ENCODE data around the gene PITX3.

Gene PITX3

GRCh38 chr10:102268375-102268888 lies 27.1 kb upstream of the PITX3 start:
- CTCF ChIA-PET, result interaction anchor here (0.8 to 1.0 kb wide), 4 partner anchors 18 to 210 kb away, joined by 3 to 5 read pairs (median 4); no protein-coding TSS in a partner anchor
- Histone ChIP-seq H3K36me3 (ENCODE audit: control insufficient read depth in 2 of 2, insufficient read depth in 1 of 2, low read length in 2 of 2) (peaks cover 6 to 21% of the 10 kb centered on the region in 2 experiments), H3K4me3 (ENCODE audit: low read depth, low read length) (no peak overlapping the region), H3K27ac (ENCODE audit: extremely low read depth, low read depth, low read length) (no peak overlapping the region), H3K4me1 (ENCODE audit: control insufficient read depth, insufficient read depth, low read length) (peaks cover 3% of the 10 kb centered on the region), H3K9me3 (ENCODE audit: control insufficient read depth, insufficient read depth, low read depth, low read length) (no peaks in the 10 kb centered on the region)
- TF ChIP-seq PRDM6 (tag by site-specific recombination; IDR thresholded peaks at IDR 0.05), result peak; percentile 14; the same call in 1 of the 2 replicates
- TF ChIP-seq ZNF112 (tag by site-specific recombination; IDR thresholded peaks at IDR 0.05), result no peak
- peak; percentile 55; the same call in 1 of the 2 replicates for TF ChIP-seq CTCF (tag by site-specific recombination; IDR thresholded peaks at IDR 0.05)
- POLR2A ChIA-PET, result no interaction called here

GRCh38 chr10:102267748-102268147 lies 26.4 kb upstream of the PITX3 start:
- POLR2A ChIA-PET, result no interaction called here

More at GRCh38 chr10:102267748-102268147, 26.4 kb upstream of the PITX3 start:
- TF ChIP-seq ZNF624 (tag by site-specific recombination; IDR thresholded peaks at IDR 0.05) (no peak), ZNF670 (tag by site-specific recombination; IDR thresholded peaks at IDR 0.05; ENCODE audit: low read depth) (no peak), ZNF777 (tag by site-specific recombination; IDR thresholded peaks at IDR 0.05; ENCODE audit: borderline replicate concordance) (no peak), ZNF37A (tag by site-specific recombination; IDR thresholded peaks at IDR 0.05) (no peak), ZNF148 (tag by site-specific recombination; IDR thresholded peaks at IDR 0.05; ENCODE audit: borderline replicate concordance) (no peak), ZBTB20 (tag by site-specific recombination; IDR thresholded peaks at IDR 0.05) (no peak), GLI2 (tag by site-specific recombination; IDR thresholded peaks at IDR 0.05; ENCODE audit: borderline replicate concordance, low read depth) (no peak), ZSCAN30 (tag by site-specific recombination; IDR thresholded peaks at IDR 0.05) (no peak), ZNF548 (tag by site-specific recombination; IDR thresholded peaks at IDR 0.05) (no peak), BCL11B (tag by site-specific recombination; IDR thresholded peaks at IDR 0.05; ENCODE audit: low read depth) (no peak), ZNF404 (tag by site-specific recombination; IDR thresholded peaks at IDR 0.05) (no peak), ZNF791 (tag by site-specific recombination; IDR thresholded peaks at IDR 0.05) (no peak), ZNF280C (tag by site-specific recombination; IDR thresholded peaks at IDR 0.05) (no peak)
- Histone ChIP-seq H3K27ac (ENCODE audit: extremely low read depth, low read depth, low read length) (no peak overlapping the region), H3K36me3 (ENCODE audit: control insufficient read depth in 2 of 2, insufficient read depth in 1 of 2, low read length in 2 of 2) (peaks cover 6 to 28% of the 10 kb centered on the region in 2 experiments), H3K4me3 (ENCODE audit: low read depth, low read length) (no peak overlapping the region), H3K4me1 (ENCODE audit: control insufficient read depth, insufficient read depth, low read length) (peaks cover 3% of the 10 kb centered on the region), H3K9me3 (ENCODE audit: control insufficient read depth, insufficient read depth, low read depth, low read length) (no peaks in the 10 kb centered on the region)
- CTCF ChIA-PET, result interaction anchor here (0.9 to 1.1 kb wide), 5 partner anchors 20 to 211 kb away, joined by 3 to 5 read pairs (median 3); no protein-coding TSS in a partner anchor

All from HEK293 (cell line).